LNCaP clone FGC (cell line): ENCODE data around the gene RSAD2.

Experiments
- DNase-seq: peaks from one replicate; pipeline ENCODE4 v3.0.0-alpha.2; 2011; ENCODE audit warnings: low read depth
- H3K4me3 ChIP-seq: 2 replicates; pipeline ENCODE4 v1.5.1; 2011; ENCODE audit warnings: mild to moderate bottlenecking, low read depth, low read length, control low read depth
- TF ChIP-seq, protein P1 (sequence below): IDR thresholded peaks from 2 replicates; pipeline ENCODE4 v1.5.1; 2012; ENCODE audit warnings: mild to moderate bottlenecking; ENCODE audit not compliant: control insufficient read depth, insufficient read depth; ENCODE audit errors: extremely low read depth

The RSAD2 gene

DNA sequence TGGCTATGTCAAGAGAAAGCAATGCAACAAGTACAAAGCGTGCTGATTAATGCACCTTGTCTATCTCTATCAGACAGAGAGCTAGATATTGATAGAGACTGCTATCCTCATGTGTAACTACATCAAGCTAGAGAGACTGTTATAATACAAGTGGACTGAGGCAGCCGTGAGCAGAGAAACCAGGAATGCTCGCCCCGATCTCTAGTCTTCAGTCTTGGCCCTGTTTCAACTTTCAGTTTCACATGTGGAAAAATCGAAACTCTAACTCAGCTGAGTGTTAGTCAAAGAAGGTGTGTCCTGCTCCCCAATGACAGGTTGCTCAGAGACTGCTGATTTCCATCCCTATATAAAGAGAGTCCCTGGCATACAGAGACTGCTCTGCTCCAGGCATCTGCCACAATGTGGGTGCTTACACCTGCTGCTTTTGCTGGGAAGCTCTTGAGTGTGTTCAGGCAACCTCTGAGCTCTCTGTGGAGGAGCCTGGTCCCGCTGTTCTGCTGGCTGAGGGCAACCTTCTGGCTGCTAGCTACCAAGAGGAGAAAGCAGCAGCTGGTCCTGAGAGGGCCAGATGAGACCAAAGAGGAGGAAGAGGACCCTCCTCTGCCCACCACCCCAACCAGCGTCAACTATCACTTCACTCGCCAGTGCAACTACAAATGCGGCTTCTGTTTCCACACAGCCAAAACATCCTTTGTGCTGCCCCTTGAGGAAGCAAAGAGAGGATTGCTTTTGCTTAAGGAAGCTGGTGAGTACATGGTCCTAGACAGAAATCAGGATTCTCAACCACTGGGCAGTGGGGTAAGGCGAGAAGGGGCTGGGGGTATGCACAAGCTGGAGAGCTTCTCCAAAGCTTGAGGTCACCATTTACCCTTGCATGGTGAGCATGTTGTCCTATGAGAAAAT is at the start of gene RSAD2:
TSS of gene RSAD2 (plus strand) at position 376 of the 903 bp plus-strand sequence. CDS start at position 400, 24 bp downstream.
- no peak for DNase-seq
- TF ChIP-seq, protein P1, sequence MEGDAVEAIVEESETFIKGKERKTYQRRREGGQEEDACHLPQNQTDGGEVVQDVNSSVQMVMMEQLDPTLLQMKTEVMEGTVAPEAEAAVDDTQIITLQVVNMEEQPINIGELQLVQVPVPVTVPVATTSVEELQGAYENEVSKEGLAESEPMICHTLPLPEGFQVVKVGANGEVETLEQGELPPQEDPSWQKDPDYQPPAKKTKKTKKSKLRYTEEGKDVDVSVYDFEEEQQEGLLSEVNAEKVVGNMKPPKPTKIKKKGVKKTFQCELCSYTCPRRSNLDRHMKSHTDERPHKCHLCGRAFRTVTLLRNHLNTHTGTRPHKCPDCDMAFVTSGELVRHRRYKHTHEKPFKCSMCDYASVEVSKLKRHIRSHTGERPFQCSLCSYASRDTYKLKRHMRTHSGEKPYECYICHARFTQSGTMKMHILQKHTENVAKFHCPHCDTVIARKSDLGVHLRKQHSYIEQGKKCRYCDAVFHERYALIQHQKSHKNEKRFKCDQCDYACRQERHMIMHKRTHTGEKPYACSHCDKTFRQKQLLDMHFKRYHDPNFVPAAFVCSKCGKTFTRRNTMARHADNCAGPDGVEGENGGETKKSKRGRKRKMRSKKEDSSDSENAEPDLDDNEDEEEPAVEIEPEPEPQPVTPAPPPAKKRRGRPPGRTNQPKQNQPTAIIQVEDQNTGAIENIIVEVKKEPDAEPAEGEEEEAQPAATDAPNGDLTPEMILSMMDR, result no peak

DNA sequence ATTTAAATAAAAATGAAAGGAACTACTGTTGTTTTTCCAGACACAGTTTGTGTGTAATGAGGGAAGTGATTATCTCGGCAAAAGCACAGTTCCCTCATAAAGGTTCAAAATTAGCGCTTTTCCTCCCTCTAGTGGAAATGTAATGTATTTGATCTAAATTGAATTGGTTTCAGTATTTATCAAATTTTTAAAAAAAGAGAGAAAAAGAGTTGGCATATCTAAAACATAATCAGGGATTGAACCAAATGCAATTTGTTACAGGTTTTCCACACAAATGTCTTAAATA is 49.3 kb upstream of the RSAD2 start:
- H3K4me3 ChIP-seq, result no peak overlapping the region
- TF ChIP-seq, protein P1, result peak; percentile 40
- no peak for DNase-seq

More for the DNA sequence above, at the start of gene RSAD2:
- peak within 1 kb of the TSS; percentile 47 for H3K4me3 ChIP-seq

- no peak overlapping the region for H3K4me3 ChIP-seq
- no peak for DNase-seq
- TF ChIP-seq, protein P1, result no peak
Measured at GRCh38 chr2:6831229-6831628, 46.3 kb upstream of the RSAD2 start.

DNA sequence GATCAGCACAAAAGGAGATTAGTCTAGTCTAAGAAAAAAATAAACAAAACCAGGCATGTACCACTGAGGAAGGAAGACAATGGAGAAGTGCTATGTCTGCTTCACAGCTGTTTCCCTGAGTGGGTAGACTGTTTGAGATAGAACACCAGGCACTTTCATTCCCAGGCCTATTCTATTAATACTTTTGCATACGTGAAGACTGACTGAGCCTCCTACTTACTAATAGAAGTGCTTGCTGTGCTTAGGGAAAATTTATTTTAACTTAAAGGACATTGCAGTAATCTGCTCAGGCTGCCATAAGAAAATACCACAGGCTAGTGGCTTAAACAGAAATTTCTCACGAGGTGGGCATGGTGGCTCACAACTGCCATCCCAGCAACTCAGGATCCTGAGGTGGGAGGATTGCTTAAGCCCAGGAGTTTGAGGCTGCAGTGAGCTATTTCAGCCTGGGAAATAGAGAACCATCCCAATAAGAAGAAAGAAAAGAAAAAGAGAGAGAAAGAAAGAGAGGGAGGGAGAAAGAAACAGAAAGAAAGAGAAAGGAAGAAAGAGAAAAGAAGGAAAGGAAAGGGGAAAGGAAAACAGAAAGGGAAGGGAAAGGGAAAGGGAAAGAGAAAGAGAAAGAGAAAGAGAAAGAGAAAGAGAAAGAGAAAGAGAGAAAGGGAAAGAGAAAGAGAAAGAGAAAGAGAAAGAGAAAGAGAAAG is 44.8 kb upstream of the RSAD2 start:
- no peak overlapping the region for H3K4me3 ChIP-seq
- TF ChIP-seq, protein P1, result no peak
- no peak for DNase-seq

- DNase-seq, result no peak
- TF ChIP-seq, protein P1, result no peak
- H3K4me3 ChIP-seq, result no peak overlapping the region
Measured at GRCh38 chr2:6833300-6833604, 44.3 kb upstream of the RSAD2 start.

- no peak for DNase-seq
- H3K4me3 ChIP-seq, result no peak overlapping the region
- TF ChIP-seq, protein P1, result no peak
Measured at GRCh38 chr2:6834163-6834562, 43.4 kb upstream of the RSAD2 start.
